Subcutaneous preadipocyte (primary cell): ENCODE results near the gene TM9SF1. TPM values are rescaled to one million over a fixed set of nuclear protein-coding genes. Genes with fewer than 3 reads are reported as not detected.

Source experiments
- small RNA-seq: library from RNA; depleted of rRNA; stranded (forward); fragments of <200 nt; gene quantifications from one replicate; pipeline ENCODE3, GENCODE V24; 2012
- total RNA-seq: library from RNA; depleted of rRNA; stranded (reverse); fragments of >200 nt; gene quantifications from 2 replicates; pipeline ENCODE4 v1.2.3, GENCODE V29; 2012

Gene TM9SF1
- total RNA-seq, 1 donor: 56.2 TPM

Small RNA genes within 50 kb of the gene (small RNA-seq; reads per million reads assigned to genes)
- not detected for gene AL136295.4
- 0.08 reads per million for gene CHMP4A
- 0.19 reads per million for gene IPO4
- not detected for gene IRF9
- not detected for gene MDP1
- gene RNA5SP383: 0.22 reads per million

Other genes with a start within 250 kb of the TM9SF1 start
- gene DHRS4, start 241.7 kb downstream of the TM9SF1 start, total RNA-seq: 35.0 and 41.2 TPM in 2 replicates
- 9.2 and 11.0 TPM in 2 replicates for gene DHRS4L2, start 206.5 kb downstream of the TM9SF1 start, total RNA-seq
- under 0.01 TPM in 1 of 2 replicates, not detected in the other for gene CARMIL3, start 143.4 kb downstream of the TM9SF1 start, total RNA-seq
- gene CPNE6, start 123.9 kb downstream of the TM9SF1 start, total RNA-seq: not detected in 2 replicates
- 10.3 and 13.9 TPM in 2 replicates for gene PCK2, start 101.1 kb downstream of the TM9SF1 start, total RNA-seq
- gene DCAF11, start 80.7 kb downstream of the TM9SF1 start, total RNA-seq: 44.5 and 46.1 TPM in 2 replicates
- gene NRL, start 80.5 kb downstream of the TM9SF1 start, total RNA-seq: 0.78 and 1.1 TPM in 2 replicates
- gene FITM1, start 64.8 kb downstream of the TM9SF1 start, total RNA-seq: 0.37 TPM in 1 of 2 replicates, not detected in the other
- 62.9 and 93.7 TPM in 2 replicates for gene PSME1, start 59.2 kb downstream of the TM9SF1 start, total RNA-seq
- gene EMC9, start 53.9 kb downstream of the TM9SF1 start, total RNA-seq: 12.1 and 13.3 TPM in 2 replicates
- gene PSME2, start 48.8 kb downstream of the TM9SF1 start, total RNA-seq: 72.1 and 87.5 TPM in 2 replicates
- 40.8 and 43.8 TPM in 2 replicates for gene RNF31, start 47.9 kb downstream of the TM9SF1 start, total RNA-seq
- 38.3 and 59.5 TPM in 2 replicates for gene IRF9, start 34.2 kb downstream of the TM9SF1 start, total RNA-seq
- gene REC8, start 23.4 kb downstream of the TM9SF1 start, total RNA-seq: 1.8 TPM in 2 replicates
- 74.6 and 97.4 TPM in 2 replicates for gene IPO4, start 6.6 kb downstream of the TM9SF1 start, total RNA-seq
- under 0.01 and 0.20 TPM in 2 replicates for gene TSSK4, start 10.3 kb upstream of the TM9SF1 start, total RNA-seq
- 10.0 and 10.3 TPM in 2 replicates for gene CHMP4A, start 18.0 kb upstream of the TM9SF1 start, total RNA-seq
- 10.8 and 14.7 TPM in 2 replicates for gene MDP1, start 20.6 kb upstream of the TM9SF1 start, total RNA-seq
- 84.3 and 102 TPM in 2 replicates for gene NEDD8, start 36.9 kb upstream of the TM9SF1 start, total RNA-seq
- gene GMPR2, start 37.5 kb upstream of the TM9SF1 start, total RNA-seq: 54.2 and 64.3 TPM in 2 replicates
- gene TINF2, start 47.2 kb upstream of the TM9SF1 start, total RNA-seq: 37.7 and 46.3 TPM in 2 replicates
- gene TGM1, start 67.7 kb upstream of the TM9SF1 start, total RNA-seq: 0.78 and 1.1 TPM in 2 replicates
- 22.4 and 30.1 TPM in 2 replicates for gene RABGGTA, start 76.2 kb upstream of the TM9SF1 start, total RNA-seq
- 10.0 and 16.2 TPM in 2 replicates for gene DHRS1, start 104.3 kb upstream of the TM9SF1 start, total RNA-seq
- gene NOP9, start 104.4 kb upstream of the TM9SF1 start, total RNA-seq: 19.1 and 27.2 TPM in 2 replicates
- 1.2 and 2.2 TPM in 2 replicates for gene CIDEB, start 112.5 kb upstream of the TM9SF1 start, total RNA-seq
- gene LTB4R2, start 114.7 kb upstream of the TM9SF1 start, total RNA-seq: 5.3 and 5.5 TPM in 2 replicates
- gene LTB4R, start 116.1 kb upstream of the TM9SF1 start, total RNA-seq: 1.4 and 2.2 TPM in 2 replicates
- gene ADCY4, start 139.6 kb upstream of the TM9SF1 start, total RNA-seq: 3.7 and 11.5 TPM in 2 replicates
- gene RIPK3, start 144.6 kb upstream of the TM9SF1 start, total RNA-seq: 3.7 TPM in 2 replicates
- gene NFATC4, start 172.7 kb upstream of the TM9SF1 start, total RNA-seq: 53.3 and 54.0 TPM in 2 replicates
- gene NYNRIN, start 203.6 kb upstream of the TM9SF1 start, total RNA-seq: 3.9 and 4.8 TPM in 2 replicates
- gene CBLN3, start 234.2 kb upstream of the TM9SF1 start, total RNA-seq: 1.4 and 4.4 TPM in 2 replicates
- gene KHNYN, start 234.5 kb upstream of the TM9SF1 start, total RNA-seq: 36.4 and 44.2 TPM in 2 replicates
- 9.6 and 12.9 TPM in 2 replicates for gene SDR39U1, start 247.3 kb upstream of the TM9SF1 start, total RNA-seq